ENCODE measurements around the gene UFD1. TPM values are rescaled to one million over a fixed set of nuclear protein-coding genes. Genes with fewer than 3 reads are reported as not detected.

Gene UFD1
- total RNA-seq, 1 experiment from 2014 or later: 74.4 TPM

GRCh38 chr22:19472233-19472632, 6.8 kb downstream of the UFD1 start:
- H3T11ph ChIP-seq (ENCODE audit: low read length): no peak overlapping the region
- no CpG with 5 or more reads among the region's 8 CpGs for WGBS (ENCODE audit: extremely low coverage, insufficient read length, low lambda C conversion rate)
- no peaks in the 10 kb centered on the region for H4K20me1 ChIP-seq (ENCODE audit: control insufficient read depth, insufficient read depth, insufficient read length)
- H3K18ac ChIP-seq (ENCODE audit: insufficient read length, low read depth, low read length): no peak overlapping the region
- H3K4me2 ChIP-seq (ENCODE audit: insufficient read depth, insufficient read length, low read length): no peak overlapping the region
- H3K23ac ChIP-seq (ENCODE audit: insufficient read length, low read depth, low read length): no peak overlapping the region
- no peak overlapping the region for H3K4ac ChIP-seq (ENCODE audit: low read depth, low read length)
- no peaks in the 10 kb centered on the region; a peak in 1 of 5 replicates for H3K9me3 Mint-ChIP-seq
- H3K9ac ChIP-seq (ENCODE audit: extremely low read depth, insufficient read length, low read length): no peak overlapping the region
- DNase-seq: no peak
- H3K4me1 Mint-ChIP-seq: peaks cover under 1 to 2% of the 10 kb centered on the region in 2 experiments; a peak in 2 of 4 replicates
- no peak overlapping the region for H3K4me3 Mint-ChIP-seq
- no peak overlapping the region; the same call in 1 of the 2 replicates for H3K14ac ChIP-seq (ENCODE audit: insufficient read depth, low read length)
- peaks cover 2% of the 10 kb centered on the region; the same call in 1 of the 2 replicates for H3K79me2 ChIP-seq (ENCODE audit: insufficient read depth, low read length)
- no peak overlapping the region for H3K27ac ChIP-seq (ENCODE audit: insufficient read length, low read depth, low read length)
- H3K36me3 Mint-ChIP-seq (ENCODE audit: insufficient read depth in 1 of 3, low read depth in 3 of 3): peaks cover 42 to 74% (median 65%) of the 10 kb centered on the region in 3 experiments; a peak in 6 of 7 replicates
- no peak overlapping the region for H2BK15ac ChIP-seq (ENCODE audit: low read depth, low read length)
- no peaks in the 10 kb centered on the region for H3K27me3 Mint-ChIP-seq (ENCODE audit: low read depth)
- peaks cover 3% of the 10 kb centered on the region for H3K79me1 ChIP-seq (ENCODE audit: insufficient read depth, low read depth, low read length, poor library complexity, severe bottlenecking)
- no peak overlapping the region for H4K5ac ChIP-seq (ENCODE audit: insufficient read length, low read depth, low read length)
- no peaks in the 10 kb centered on the region for H3K9me3 ChIP-seq (ENCODE audit: control insufficient read depth, low read depth, low read length)
- no peak overlapping the region for H2BK120ac ChIP-seq (ENCODE audit: low read depth, low read length, poor library complexity, severe bottlenecking)
- no peak overlapping the region for H4K8ac ChIP-seq (replicated peaks; ENCODE audit: insufficient read length, low read depth, low read length)
- no peak for TF ChIP-seq CTCF (conservative IDR thresholded peaks at IDR 0.05)
- H4K91ac ChIP-seq (ENCODE audit: insufficient read length, low read depth, low read length): no peak overlapping the region
- no peak overlapping the region for H3K56ac ChIP-seq (ENCODE audit: insufficient read length, low read depth, low read length)
- H2AFZ ChIP-seq (ENCODE audit: low read length): no peak overlapping the region
- no peak overlapping the region for H3K27ac Mint-ChIP-seq
- H2BK12ac ChIP-seq (ENCODE audit: insufficient read length, low read depth, low read length): no peak overlapping the region
- H2BK5ac ChIP-seq (ENCODE audit: insufficient read length, low read length): no peak overlapping the region
- H3K27me3 ChIP-seq (ENCODE audit: insufficient read depth, low read length): no peaks in the 10 kb centered on the region
- H3K4me1 ChIP-seq (ENCODE audit: insufficient read depth, low read length): no peaks in the 10 kb centered on the region
- H3K23me2 ChIP-seq (ENCODE audit: insufficient read length, low read depth, low read length, poor library complexity, severe bottlenecking): no peaks in the 10 kb centered on the region
- H2AK5ac ChIP-seq (ENCODE audit: insufficient read length, low read length): no peak overlapping the region
- H2BK20ac ChIP-seq (ENCODE audit: low read depth, low read length, poor library complexity, severe bottlenecking): no peak overlapping the region

All from H9 (cell line).